HepG2 (cell line): ENCODE data around the gene STK11. TPM values are rescaled to one million over a fixed set of nuclear protein-coding genes. Genes with fewer than 3 reads are reported as not detected.

Source experiments
- ATAC-seq: fragments of 200-7000 bp; cut with Tn5 transposase; 3 replicates; pipeline ENCODE4 v1.9.1; 2020; ENCODE audit warnings: mild to moderate bottlenecking, moderate library complexity
- BruUV-seq: library from RNA; stranded (reverse); fragments of 400-500 nt; replicated peaks from 2 replicates; lab custom pipeline; 2021; lab: Mats Ljungman, UMichigan
- CTCF ChIA-PET: fragments of 300-600 bp; formaldehyde crosslinking; extraction: SDS; loops from one replicate; lab custom pipeline; 2021; ENCODE audit warnings: low total read pairs, inconsistent platforms, low intra/inter-chr PET ratio; lab: Yijun Ruan, JAX
- POLR2A ChIA-PET: fragments of 350-600 bp; sonication (Branson Sonifier 250); formaldehyde crosslinking; loops from one replicate; lab custom pipeline; 2020; ENCODE audit warnings: antibody characterized with exemption, inconsistent platforms; lab: Yijun Ruan, JAX
- DNase-seq: peaks from one replicate; pipeline ENCODE4 v3.0.0-alpha.2; 2015; ENCODE audit warnings: low spot score
- FAIRE-seq: peaks from 3 replicates; lab custom pipeline; 2011; peaks lifted over from hg19 to GRCh38; lab: Jason Lieb, UNC
- H2AFZ ChIP-seq: one replicate; pipeline ENCODE4 v1.6.1; 2011; ENCODE audit warnings: low read length, inconsistent platforms
- H3K27ac ChIP-seq: fragments of 300-600 bp; 3 replicates; pipeline ENCODE4 v1.8.0; 2011; ENCODE audit warnings: mixed run types, mild to moderate bottlenecking, mixed read lengths, low read length, inconsistent platforms; ENCODE audit not compliant: insufficient read depth; ENCODE audit errors: extremely low read length
- H3K27me3 ChIP-seq, 2 experiments: fragments of 200-600 bp in 1 of 2; 2 replicates in 1 of 2; 3 replicates in 1 of 2; pipeline versions ENCODE4 v1.6.0 to v1.8.0; 2011; ENCODE audit warnings: low read length in 2 of 2, mild to moderate bottlenecking in 2 of 2, moderate library complexity in 2 of 2, inconsistent platforms in 1 of 2; ENCODE audit not compliant: insufficient read depth in 2 of 2, control insufficient read depth in 1 of 2
- H3K36me3 ChIP-seq, 2 experiments: fragments of 200-600 bp in 1 of 2; replicated peaks in 1 of 2; 2 replicates in 1 of 2; 3 replicates in 1 of 2; pipeline versions ENCODE4 v1.5.1 to v1.8.0; 2011; ENCODE audit warnings: low read length in 2 of 2, inconsistent platforms in 1 of 2; ENCODE audit not compliant: insufficient read depth in 2 of 2, control insufficient read depth in 1 of 2
- H3K4me1 ChIP-seq: 2 replicates; pipeline ENCODE4 v1.5.1; 2012; ENCODE audit warnings: low read length, inconsistent platforms; ENCODE audit not compliant: insufficient read depth
- H3K4me2 ChIP-seq: 2 replicates; pipeline ENCODE4 v1.6.0; 2011; ENCODE audit warnings: low read depth, low read length, inconsistent platforms
- H3K4me3 ChIP-seq, 3 experiments: fragments of 200-600 bp in 1 of 3; sonication (generic), shearing (Covaris generic) in 1 of 3; replicated peaks in 1 of 3; 2 replicates each; pipeline ENCODE4 v1.5.1; 2011 to 2016; ENCODE audit warnings: low read length in 3 of 3, inconsistent platforms in 2 of 3, low read depth in 2 of 3, mild to moderate bottlenecking in 2 of 3, control low read depth in 1 of 3, mixed read lengths in 1 of 3; ENCODE audit not compliant: insufficient read depth in 1 of 3
- H3K79me2 ChIP-seq: one replicate; pipeline ENCODE4 v1.6.1; 2011; ENCODE audit warnings: low read length, inconsistent platforms; ENCODE audit not compliant: insufficient read depth
- H3K9ac ChIP-seq: 2 replicates; pipeline ENCODE4 v1.6.0; 2011; ENCODE audit warnings: mild to moderate bottlenecking, low read depth, low read length, inconsistent platforms; ENCODE audit not compliant: insufficient read depth
- H3K9me3 ChIP-seq: 2 replicates; pipeline ENCODE4 v1.5.1; 2012; ENCODE audit warnings: mild to moderate bottlenecking, low read length
- H4K20me1 ChIP-seq: 2 replicates; pipeline ENCODE4 v1.6.0; 2011; ENCODE audit warnings: inconsistent platforms, mild to moderate bottlenecking, low read length, moderate library complexity; ENCODE audit not compliant: insufficient read depth
- AGO2 ChIP-seq: fragments of 200-400 bp; formaldehyde crosslinking; optimal IDR thresholded peaks from 2 replicates; pipeline ENCODE3; 2017; ENCODE audit warnings: mild to moderate bottlenecking, low read depth, low read length, moderate library complexity
- EED ChIP-seq: sonication (generic); formaldehyde crosslinking; IDR thresholded peaks from 2 replicates; pipeline ENCODE4 v1.5.0; 2020; ENCODE audit warnings: mild to moderate bottlenecking, missing genetic modification reagents
- FOXM1 ChIP-seq: sonication (generic); formaldehyde crosslinking; IDR thresholded peaks from 2 replicates; pipeline ENCODE4 v1.5.0; 2020; ENCODE audit warnings: missing genetic modification reagents
- PCBP1 ChIP-seq: fragments of 200-400 bp; formaldehyde crosslinking; IDR thresholded peaks from 2 replicates; pipeline ENCODE4 v1.6.1; 2017; ENCODE audit warnings: mild to moderate bottlenecking, low read depth, low read length, borderline replicate concordance
- PRPF4 ChIP-seq: fragments of 200-400 bp; formaldehyde crosslinking; IDR thresholded peaks from 2 replicates; pipeline ENCODE4 v1.6.1; 2016; ENCODE audit warnings: low read length, low read depth; ENCODE audit not compliant: poor library complexity, severe bottlenecking
- RAD21 ChIP-seq: fragments of 450-650 bp; formaldehyde crosslinking; IDR thresholded peaks from 2 replicates; pipeline ENCODE4 v1.5.0; 2020; ENCODE audit warnings: mild to moderate bottlenecking
- RBM39 ChIP-seq: fragments of 200-400 bp; formaldehyde crosslinking; IDR thresholded peaks from one replicate; pipeline ENCODE4 v1.6.1; 2018; ENCODE audit warnings: antibody characterized with exemption, mild to moderate bottlenecking, low read depth, low read length; ENCODE audit not compliant: poor library complexity, severe bottlenecking
- STAG1 ChIP-seq: sonication (generic); formaldehyde crosslinking; IDR thresholded peaks from 2 replicates; pipeline ENCODE4 v1.4.0; 2020; ENCODE audit warnings: missing genetic modification reagents
- ZBTB7B ChIP-seq: sonication (generic); formaldehyde crosslinking; IDR thresholded peaks from 2 replicates; pipeline ENCODE4 v1.4.0; 2020; ENCODE audit warnings: missing genetic modification reagents
- ZNF468 ChIP-seq: sonication (generic); formaldehyde crosslinking; IDR thresholded peaks from 2 replicates; pipeline ENCODE4 v1.8.0; 2022; ENCODE audit warnings: mild to moderate bottlenecking, moderate library complexity, missing genetic modification reagents
- ZNF563 ChIP-seq: sonication (generic); formaldehyde crosslinking; IDR thresholded peaks from 2 replicates; pipeline ENCODE4 v1.8.0; 2022; ENCODE audit warnings: mild to moderate bottlenecking, moderate library complexity, missing genetic modification reagents
- ZNF75D ChIP-seq: sonication (generic); formaldehyde crosslinking; IDR thresholded peaks from 2 replicates; pipeline ENCODE4 v1.8.1; 2023; ENCODE audit warnings: missing genetic modification reagents, mild to moderate bottlenecking, borderline replicate concordance
- WGBS: methylation state at CpG from one replicate; pipeline ENCODE4 v1.1.6; 2017; ENCODE audit warnings: low lambda C conversion rate; 5-methylcytosine and 5-hydroxymethylcytosine counted together
- in situ Hi-C: cut with HindIII; loops from 2 replicates; pipeline ENCODE4 v1.10.0; 2017; ENCODE audit warnings: low pct_unique_long_range_greater_than_20kb; ENCODE audit not compliant: extremely low pct_ligation_motif_present
- intact Hi-C: fragments of 100-400 bp; cut with micrococcal nuclease; formaldehyde crosslinking; loops from one replicate; pipeline ENCODE4 v1.10.0; 2022; ENCODE audit not compliant: unreplicated experiment
- polyA plus RNA-seq, 8 experiments: library from polyadenylated mRNA; depleted of rRNA in 3 of 8; stranded (reverse) in 7 of 8; unstranded in 1 of 8; fragments of >200 nt; fragmentation: Illumina TruSeq in 4 of 8; extraction: Trizol in 4 of 8; gene quantifications; 2 replicates each; pipeline versions ENCODE4 v1.2.1 to v1.2.3, GENCODE V29; 2011 to 2016; ENCODE audit warnings: low read depth in 4 of 8, missing spikeins in 1 of 8, mixed read lengths in 1 of 8; ENCODE audit not compliant: insufficient read depth in 1 of 8
- total RNA-seq, 5 experiments: library from RNA; depleted of rRNA; stranded (reverse); fragments of >200 nt; fragmentation: Illumina TruSeq; extraction: Trizol; gene quantifications; 2 replicates each; pipeline ENCODE4 v1.2.3, GENCODE V29; 2016; ENCODE audit warnings: low read depth in 1 of 5
- TF ChIP-seq, protein P1 (sequence below): sonication (generic); formaldehyde crosslinking; conservative IDR thresholded peaks from 2 replicates; pipeline ENCODE4 v1.4.0; 2020; ENCODE audit warnings: missing genetic modification reagents
- TF ChIP-seq, protein P2 (sequence below): sonication (generic); formaldehyde crosslinking; IDR thresholded peaks from 2 replicates; pipeline ENCODE4 v1.4.0; 2020; ENCODE audit warnings: low read depth, mild to moderate bottlenecking, missing genetic modification reagents
- TF ChIP-seq, protein P3 (sequence below): sonication (generic); formaldehyde crosslinking; IDR thresholded peaks from 2 replicates; pipeline ENCODE4 v1.4.0; 2020; ENCODE audit warnings: missing genetic modification reagents

The STK11 gene
- total and polyA plus RNA-seq, 2 of the 13 experiments (the other 11 are each of a cell fraction or from before 2014, with no cell fraction given): 27.5 to 43.6 TPM

DNA sequence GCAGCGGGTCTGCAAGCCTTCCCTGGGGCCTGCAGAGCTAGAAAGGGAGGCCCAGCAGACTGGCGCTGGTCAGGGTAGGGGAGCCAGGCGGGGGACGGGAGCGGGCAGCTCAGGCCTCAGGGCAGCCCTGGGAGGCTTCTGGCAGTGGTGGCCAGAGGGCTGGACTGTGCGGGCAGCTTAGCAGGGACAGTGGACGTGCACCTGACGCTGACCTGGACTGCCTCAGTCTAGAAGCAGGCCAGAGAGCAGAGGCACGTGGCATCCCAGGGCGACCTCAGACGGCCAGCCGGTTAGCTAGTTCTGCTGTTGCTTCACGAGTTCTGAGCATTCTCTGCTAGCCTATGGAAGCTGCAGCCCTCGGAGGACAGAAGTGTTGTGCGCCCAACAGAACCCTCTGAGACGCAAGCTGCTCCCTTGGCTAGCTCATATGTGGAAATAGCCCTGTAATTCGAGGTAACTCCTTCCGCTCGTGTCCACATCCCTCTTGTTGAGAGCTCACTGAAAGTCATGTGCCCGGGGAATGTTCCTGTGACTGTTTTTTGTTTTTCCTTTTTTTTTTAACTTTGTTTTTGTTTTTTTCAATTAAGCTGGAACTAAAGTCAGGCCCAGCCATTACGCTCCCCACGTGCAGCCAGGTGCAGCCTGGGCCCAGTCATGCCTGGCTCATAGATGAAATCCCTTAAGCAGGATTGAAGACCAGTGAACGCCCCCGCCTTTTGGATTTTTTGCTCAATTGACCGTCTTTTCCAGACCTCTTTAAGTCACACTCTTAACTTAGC is 67.9 kb downstream of the STK11 start (continued):
- TF ChIP-seq ZNF468: 0 out of 2 replicates have a peak, but pooled peaks have one; percentile 49
- no peak for TF ChIP-seq EED (CRISPR knock-in tag)

DNA sequence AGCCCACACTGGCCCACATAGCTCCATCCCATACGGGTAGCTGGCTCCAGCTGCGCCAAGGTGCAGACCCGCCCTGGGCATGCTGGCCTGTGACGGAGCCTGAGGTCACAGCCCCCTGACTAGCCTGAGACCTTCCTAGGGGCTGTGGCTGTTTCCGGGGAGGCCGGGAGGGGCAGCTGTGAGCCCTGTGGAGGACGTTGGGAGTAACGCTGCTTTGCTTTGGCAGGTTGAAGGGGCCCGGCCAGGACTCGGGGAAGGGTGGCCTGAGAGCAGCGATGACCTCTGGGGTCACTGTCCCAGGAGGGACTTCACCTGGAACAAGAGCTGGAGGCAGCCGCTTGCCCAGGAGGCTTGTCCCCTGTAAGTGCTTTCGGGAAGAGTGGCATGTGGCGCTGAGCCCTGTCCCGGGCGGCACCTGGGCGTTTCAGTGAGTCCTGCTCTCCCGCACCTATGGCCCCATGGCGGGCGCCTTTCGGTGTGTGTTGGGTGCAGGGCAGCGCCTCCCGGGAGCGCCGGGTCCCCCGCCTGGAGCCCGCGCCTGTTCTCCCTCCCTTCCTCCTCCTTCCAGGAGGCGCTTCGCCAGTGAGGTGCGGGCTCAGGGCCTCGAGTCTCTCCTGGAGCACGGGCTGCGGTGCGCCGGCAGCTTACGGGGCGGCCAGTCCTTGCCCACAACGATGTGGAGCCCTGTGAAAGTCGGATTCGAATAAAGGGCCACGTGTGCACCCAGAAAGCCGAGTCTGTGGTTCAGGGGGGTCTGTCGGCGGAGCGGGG is 68.7 kb downstream of the STK11 start:
- Histone ChIP-seq H3K27ac (peak overlapping the region; percentile 100), H4K20me1 (peaks cover 36% of the 10 kb centered on the region), H3K36me3 (peaks cover 21 to 54% of the 10 kb centered on the region in 2 experiments), H2AFZ (no peak overlapping the region), H3K9me3 (no peaks in the 10 kb centered on the region), H3K9ac (peak overlapping the region; percentile 95), H3K4me2 (peak overlapping the region; percentile 86; the same call in 1 of the 2 replicates), H3K79me2 (peaks cover 37% of the 10 kb centered on the region), H3K4me3 (peak overlapping the region in 2 of 3 experiments; percentile 51 to 85; a peak in 3 of 6 replicates), H3K27me3 (no peaks in the 10 kb centered on the region), H3K4me1 (peaks cover 68% of the 10 kb centered on the region)
- POLR2A ChIA-PET: interaction anchor here (0.6 to 4.2 kb wide), 11 partner anchors 8 to 176 kb away, joined by 3 to 41 read pairs (median 4); partner anchors contain the start of gene ATP5F1D
- no peak for DNase-seq
- FAIRE-seq: no peak
- CTCF ChIA-PET: no interaction called here
- 92% methylated on average over 36 of the region's 46 CpGs for WGBS
- BruUV-seq: no TSS peak
- no peak for ATAC-seq
- intact Hi-C loops (no loop called here), in situ Hi-C loops (no loop called here)
- TF ChIP-seq PRPF4 (peak; percentile 49), FOXM1 (CRISPR knock-in tag) (no peak), PCBP1 (0 out of 2 replicates have a peak, but pooled peaks have one; percentile 18), RAD21 (CRISPR knock-in tag) (0 out of 2 replicates have a peak, but pooled peaks have one; percentile 3), RBM39 (peak; percentile 70), STAG1 (CRISPR knock-in tag) (no peak), AGO2 (peak; percentile 87), ZNF75D (CRISPR knock-in tag) (0 out of 2 replicates have a peak, but pooled peaks have one; percentile 71), ZNF563 (CRISPR knock-in tag) (peak; percentile 21; the same call in 1 of the 2 replicates), ZBTB7B (CRISPR knock-in tag) (no peak)
- TF ChIP-seq, protein P1, sequence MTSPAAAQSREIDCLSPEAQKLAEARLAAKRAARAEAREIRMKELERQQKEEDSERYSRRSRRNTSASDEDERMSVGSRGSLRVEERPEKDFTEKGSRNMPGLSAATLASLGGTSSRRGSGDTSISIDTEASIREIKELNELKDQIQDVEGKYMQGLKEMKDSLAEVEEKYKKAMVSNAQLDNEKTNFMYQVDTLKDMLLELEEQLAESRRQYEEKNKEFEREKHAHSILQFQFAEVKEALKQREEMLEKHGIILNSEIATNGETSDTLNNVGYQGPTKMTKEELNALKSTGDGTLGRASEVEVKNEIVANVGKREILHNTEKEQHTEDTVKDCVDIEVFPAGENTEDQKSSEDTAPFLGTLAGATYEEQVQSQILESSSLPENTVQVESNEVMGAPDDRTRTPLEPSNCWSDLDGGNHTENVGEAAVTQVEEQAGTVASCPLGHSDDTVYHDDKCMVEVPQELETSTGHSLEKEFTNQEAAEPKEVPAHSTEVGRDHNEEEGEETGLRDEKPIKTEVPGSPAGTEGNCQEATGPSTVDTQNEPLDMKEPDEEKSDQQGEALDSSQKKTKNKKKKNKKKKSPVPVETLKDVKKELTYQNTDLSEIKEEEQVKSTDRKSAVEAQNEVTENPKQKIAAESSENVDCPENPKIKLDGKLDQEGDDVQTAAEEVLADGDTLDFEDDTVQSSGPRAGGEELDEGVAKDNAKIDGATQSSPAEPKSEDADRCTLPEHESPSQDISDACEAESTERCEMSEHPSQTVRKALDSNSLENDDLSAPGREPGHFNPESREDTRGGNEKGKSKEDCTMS (CRISPR knock-in tag): no peak
- TF ChIP-seq, protein P2, sequence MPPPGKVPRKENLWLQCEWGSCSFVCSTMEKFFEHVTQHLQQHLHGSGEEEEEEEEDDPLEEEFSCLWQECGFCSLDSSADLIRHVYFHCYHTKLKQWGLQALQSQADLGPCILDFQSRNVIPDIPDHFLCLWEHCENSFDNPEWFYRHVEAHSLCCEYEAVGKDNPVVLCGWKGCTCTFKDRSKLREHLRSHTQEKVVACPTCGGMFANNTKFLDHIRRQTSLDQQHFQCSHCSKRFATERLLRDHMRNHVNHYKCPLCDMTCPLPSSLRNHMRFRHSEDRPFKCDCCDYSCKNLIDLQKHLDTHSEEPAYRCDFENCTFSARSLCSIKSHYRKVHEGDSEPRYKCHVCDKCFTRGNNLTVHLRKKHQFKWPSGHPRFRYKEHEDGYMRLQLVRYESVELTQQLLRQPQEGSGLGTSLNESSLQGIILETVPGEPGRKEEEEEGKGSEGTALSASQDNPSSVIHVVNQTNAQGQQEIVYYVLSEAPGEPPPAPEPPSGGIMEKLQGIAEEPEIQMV (CRISPR knock-in tag): no peak
- TF ChIP-seq, protein P3, sequence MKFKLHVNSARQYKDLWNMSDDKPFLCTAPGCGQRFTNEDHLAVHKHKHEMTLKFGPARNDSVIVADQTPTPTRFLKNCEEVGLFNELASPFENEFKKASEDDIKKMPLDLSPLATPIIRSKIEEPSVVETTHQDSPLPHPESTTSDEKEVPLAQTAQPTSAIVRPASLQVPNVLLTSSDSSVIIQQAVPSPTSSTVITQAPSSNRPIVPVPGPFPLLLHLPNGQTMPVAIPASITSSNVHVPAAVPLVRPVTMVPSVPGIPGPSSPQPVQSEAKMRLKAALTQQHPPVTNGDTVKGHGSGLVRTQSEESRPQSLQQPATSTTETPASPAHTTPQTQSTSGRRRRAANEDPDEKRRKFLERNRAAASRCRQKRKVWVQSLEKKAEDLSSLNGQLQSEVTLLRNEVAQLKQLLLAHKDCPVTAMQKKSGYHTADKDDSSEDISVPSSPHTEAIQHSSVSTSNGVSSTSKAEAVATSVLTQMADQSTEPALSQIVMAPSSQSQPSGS (CRISPR knock-in tag): no peak
